Measurements from ENCODE around the gene EPHA5.

GRCh38 chr4:65393078-65393477, 277.2 kb downstream of the EPHA5 start:
- TF ChIP-seq CTCF (IDR thresholded peaks at IDR 0.05) (no peak), POLR2A (IDR thresholded peaks at IDR 0.05) (no peak)
